Measurements from ENCODE around the gene STOM.
"Not testable (repeated sequence)": the region's sequence is repeated elsewhere in the genome, so short reads cannot be mapped to it uniquely, and the experiment has no call there.

STOM gene, protein sequence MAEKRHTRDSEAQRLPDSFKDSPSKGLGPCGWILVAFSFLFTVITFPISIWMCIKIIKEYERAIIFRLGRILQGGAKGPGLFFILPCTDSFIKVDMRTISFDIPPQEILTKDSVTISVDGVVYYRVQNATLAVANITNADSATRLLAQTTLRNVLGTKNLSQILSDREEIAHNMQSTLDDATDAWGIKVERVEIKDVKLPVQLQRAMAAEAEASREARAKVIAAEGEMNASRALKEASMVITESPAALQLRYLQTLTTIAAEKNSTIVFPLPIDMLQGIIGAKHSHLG

GRCh38 chr9:121369595-121370265 is at the start of gene STOM:
STOM (minus strand) TSS chr9:121370250; CDS start chr9:121370187, 63 bp downstream.
- intact Hi-C loops (cut with DNase I): loop anchor here (5.0 to 10.0 kb wide), 2 partner anchors 47 to 155 kb away; no protein-coding TSS in a partner anchor
- peak in 14 of 42 donors; percentile 40 to 77 (median 60) for DNase-seq

DNA sequence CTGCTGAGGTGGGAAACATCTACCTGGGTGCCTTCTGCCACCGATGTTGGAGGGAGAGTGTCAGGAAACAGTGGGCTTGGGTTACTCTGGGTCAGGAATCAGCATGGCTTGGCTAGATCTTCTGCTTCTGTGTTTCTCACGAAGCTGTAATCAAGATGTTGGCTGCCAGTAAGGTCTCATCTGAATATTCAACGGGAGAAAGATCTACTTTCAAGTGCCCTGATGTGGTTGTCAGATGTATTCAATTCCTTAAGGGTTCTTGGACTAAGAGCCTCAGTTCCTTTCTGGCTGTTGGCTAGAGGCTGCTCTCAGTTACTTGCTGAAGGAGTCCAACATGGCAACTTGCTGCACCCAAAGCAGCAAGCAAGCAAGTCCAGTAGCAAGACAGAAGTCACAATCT is 41.9 kb upstream of the STOM start:
- intact Hi-C loops (cut with DNase I): no loop called here
- no peak for DNase-seq

GRCh38 chr9:121405899-121406298 is 35.8 kb upstream of the STOM start:
- intact Hi-C loops (cut with DNase I): no loop called here
- no peak for DNase-seq

GRCh38 chr9:121404906-121405305 is 34.9 kb upstream of the STOM start:
- DNase-seq: no peak
- intact Hi-C loops (cut with DNase I): no loop called here

DNA sequence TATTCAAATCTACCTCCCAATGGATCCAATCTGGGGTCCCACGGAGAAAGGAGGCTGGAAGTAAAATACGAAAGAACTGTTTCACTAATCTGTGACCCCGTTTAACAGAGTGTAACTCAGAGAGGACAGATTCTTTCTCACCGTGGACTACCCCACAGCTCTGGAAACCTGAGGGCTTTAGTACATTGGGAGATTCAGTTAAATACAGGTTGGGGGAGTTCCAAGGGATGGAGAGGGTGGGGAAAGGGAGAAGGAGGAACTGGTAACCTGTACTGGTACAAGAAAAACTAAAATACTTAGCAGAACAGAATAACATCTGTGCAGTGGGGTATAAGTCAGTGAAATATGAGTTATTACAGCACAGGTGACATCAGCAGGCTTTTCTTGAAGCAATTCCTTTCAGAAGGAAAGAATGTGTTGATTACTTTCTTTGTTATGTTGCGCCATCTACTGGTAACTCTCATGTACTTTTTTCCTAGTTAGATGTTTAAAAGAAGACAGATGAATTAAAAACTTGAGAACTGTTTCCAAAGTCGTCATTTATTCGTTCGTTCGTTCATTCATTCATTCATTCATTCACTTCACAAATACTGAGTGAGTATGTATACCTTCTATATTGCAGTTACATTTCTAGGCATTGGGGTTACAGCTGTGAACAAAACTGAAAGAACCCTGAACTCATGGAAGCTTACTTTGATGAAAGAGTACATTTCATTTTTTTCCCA is 30.0 kb upstream of the STOM start:
- intact Hi-C loops (cut with DNase I): loop anchor here (5.0 kb wide), 1 partner anchor 188 kb away; no protein-coding TSS in a partner anchor
- DNase-seq: peak in 5 of 42 donors; percentile 7 to 47 (median 15)

- intact Hi-C loops (cut with DNase I): loop anchor here (5.0 kb wide), 1 partner anchor 187 kb away; no protein-coding TSS in a partner anchor
- no peak for DNase-seq
Measured at GRCh38 chr9:121399126-121399882, 29.3 kb upstream of the STOM start.

GRCh38 chr9:121398374-121398773 is 28.3 kb upstream of the STOM start:
- no peak for DNase-seq
- intact Hi-C loops (cut with DNase I): loop anchor here (5.0 kb wide), 1 partner anchor 186 kb away; no protein-coding TSS in a partner anchor

- DNase-seq: not testable (repeated sequence)
- intact Hi-C loops (cut with DNase I): loop anchor here (5.0 kb wide), 1 partner anchor 185 kb away; no protein-coding TSS in a partner anchor
Measured at GRCh38 chr9:121397277-121397676, 27.2 kb upstream of the STOM start.

GRCh38 chr9:121395558-121395957 is 25.5 kb upstream of the STOM start:
- DNase-seq: no peak
- intact Hi-C loops (cut with DNase I): loop anchor here (5.0 kb wide), 1 partner anchor 183 kb away; no protein-coding TSS in a partner anchor

GRCh38 chr9:121394292-121394691 is 24.2 kb upstream of the STOM start:
- DNase-seq: no peak
- intact Hi-C loops (cut with DNase I): loop anchor here (5.0 kb wide), 1 partner anchor 72 kb away; no protein-coding TSS in a partner anchor

- intact Hi-C loops (cut with DNase I): loop anchor here (5.0 kb wide), 1 partner anchor 71 kb away; no protein-coding TSS in a partner anchor
- no peak for DNase-seq
Measured at GRCh38 chr9:121393318-121393717, 23.3 kb upstream of the STOM start.

DNA sequence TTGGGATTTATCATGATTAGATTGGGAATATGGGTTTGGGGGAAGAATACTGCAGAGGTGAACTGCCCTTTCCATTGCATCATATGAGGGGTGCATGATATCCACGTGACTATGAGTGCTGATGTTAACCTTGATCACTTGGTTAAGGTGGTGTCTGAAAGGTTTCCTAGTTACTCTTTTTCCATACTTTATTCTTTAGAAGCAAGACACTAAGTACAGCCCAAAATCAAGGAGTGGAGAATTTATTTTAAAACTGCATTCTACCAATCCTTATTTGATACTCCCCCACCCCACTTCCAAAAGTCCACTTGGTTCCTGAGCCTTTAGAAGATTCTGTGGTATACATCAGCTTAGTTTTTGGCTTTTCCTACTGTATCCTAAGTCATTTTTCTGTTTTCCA is 20.3 kb upstream of the STOM start:
- DNase-seq: no peak
- intact Hi-C loops (cut with DNase I): loop anchor here (5.0 kb wide), 1 partner anchor 68 kb away; no protein-coding TSS in a partner anchor

GRCh38 chr9:121388140-121388905 is 18.3 kb upstream of the STOM start:
- DNase-seq: no peak
- intact Hi-C loops (cut with DNase I): no loop called here

DNA sequence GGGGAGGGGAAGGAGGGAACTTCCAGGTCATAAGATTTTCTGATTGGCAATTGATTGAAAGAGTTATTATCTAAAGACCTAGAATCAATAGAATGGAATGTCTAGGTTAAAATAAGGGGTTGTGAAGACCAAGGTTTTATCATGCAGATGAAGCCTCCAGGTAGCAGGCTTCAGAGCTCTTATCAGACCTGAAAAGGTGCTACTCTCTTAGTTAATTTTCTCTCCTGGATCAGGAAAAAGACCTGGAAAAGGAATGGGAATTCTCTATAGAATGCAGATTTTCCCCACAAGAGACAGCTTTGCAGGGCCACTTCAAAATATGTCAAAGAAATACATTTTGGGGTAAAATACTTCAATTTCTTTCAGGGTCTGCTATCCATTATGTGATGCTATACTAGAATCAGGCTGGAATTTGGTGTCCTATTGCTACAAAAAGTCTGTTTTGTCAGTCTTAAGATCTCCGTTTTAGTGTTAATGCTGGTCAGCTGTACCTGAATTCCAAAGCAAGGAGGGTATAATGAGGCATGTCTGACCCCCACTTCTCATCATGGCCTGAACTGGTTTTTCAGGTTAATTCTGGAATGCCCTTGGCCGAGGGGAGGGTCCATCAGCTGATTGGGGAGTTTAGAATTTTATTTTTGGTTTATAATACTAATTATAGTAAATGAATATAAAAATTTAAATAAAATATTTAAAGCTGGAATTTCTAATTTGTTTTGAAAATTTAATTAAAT is 16.6 kb upstream of the STOM start:
- intact Hi-C loops (cut with DNase I): no loop called here
- DNase-seq: no peak

- intact Hi-C loops (cut with DNase I): no loop called here
- no peak for DNase-seq
Measured at GRCh38 chr9:121383715-121384114, 13.7 kb upstream of the STOM start.

GRCh38 chr9:121380846-121381245 is 10.8 kb upstream of the STOM start:
- intact Hi-C loops (cut with DNase I): no loop called here
- DNase-seq: no peak

GRCh38 chr9:121376214-121376830 is 6.3 kb upstream of the STOM start:
- intact Hi-C loops (cut with DNase I): loop anchor here (10.0 kb wide), 1 partner anchor 162 kb away; no protein-coding TSS in a partner anchor
- DNase-seq: no peak
